Activated CD4-positive, alpha-beta memory T cell treated with anti-CD3 and anti-CD28 coated beads, Interleukin-2, amount 10 ng/mL, durations not matched to agents 7 days and 5 days (primary cell): Measurements from ENCODE around the gene C1orf74. TPM values are rescaled to one million over a fixed set of nuclear protein-coding genes. Genes with fewer than 3 reads are reported as not detected.
A peak's percentile ranks its signal among the peaks of the same experiment; 100 is the strongest.

Experiments
- CTCF ChIA-PET: fragments of 350-600 bp; sonication (Branson Sonifier 250); formaldehyde crosslinking; loops from one replicate; lab custom pipeline; 2021; ENCODE audit warnings: antibody characterized with exemption, inconsistent platforms; lab: Charles Lee
- POLR2A ChIA-PET: fragments of 350-600 bp; sonication (Branson Sonifier 250); formaldehyde crosslinking; loops from one replicate; lab custom pipeline; 2021; ENCODE audit warnings: antibody characterized with exemption; lab: Charles Lee
- DNase-seq: peaks from one replicate; pipeline ENCODE4 v3.0.0-alpha.2; 2020
- H3K27ac Mint-ChIP-seq: one replicate; pipeline ENCODE4 v1.8.0; 2021; ENCODE audit warnings: mild to moderate bottlenecking, mixed read lengths
- H3K27me3 Mint-ChIP-seq: one replicate; pipeline ENCODE4 v1.8.0; 2021; ENCODE audit warnings: mixed read lengths
- H3K36me3 Mint-ChIP-seq: one replicate; pipeline ENCODE4 v1.8.0; 2021; ENCODE audit warnings: low read depth, mixed read lengths
- H3K4me1 Mint-ChIP-seq: one replicate; pipeline ENCODE4 v1.8.0; 2021; ENCODE audit warnings: mixed read lengths
- H3K4me3 Mint-ChIP-seq: one replicate; pipeline ENCODE4 v1.8.0; 2021; ENCODE audit warnings: mild to moderate bottlenecking, mixed read lengths
- H3K9me3 Mint-ChIP-seq: one replicate; pipeline ENCODE4 v1.8.0; 2021; ENCODE audit warnings: mixed read lengths
- total RNA-seq, 2 experiments: library from RNA; stranded (reverse); gene quantifications; one replicate each; pipeline ENCODE4 v1.2.3, GENCODE V29; 2021

The C1orf74 gene
- total RNA-seq, 2 experiments from 2014 or later, result 2.1 to 2.2 TPM

DNA sequence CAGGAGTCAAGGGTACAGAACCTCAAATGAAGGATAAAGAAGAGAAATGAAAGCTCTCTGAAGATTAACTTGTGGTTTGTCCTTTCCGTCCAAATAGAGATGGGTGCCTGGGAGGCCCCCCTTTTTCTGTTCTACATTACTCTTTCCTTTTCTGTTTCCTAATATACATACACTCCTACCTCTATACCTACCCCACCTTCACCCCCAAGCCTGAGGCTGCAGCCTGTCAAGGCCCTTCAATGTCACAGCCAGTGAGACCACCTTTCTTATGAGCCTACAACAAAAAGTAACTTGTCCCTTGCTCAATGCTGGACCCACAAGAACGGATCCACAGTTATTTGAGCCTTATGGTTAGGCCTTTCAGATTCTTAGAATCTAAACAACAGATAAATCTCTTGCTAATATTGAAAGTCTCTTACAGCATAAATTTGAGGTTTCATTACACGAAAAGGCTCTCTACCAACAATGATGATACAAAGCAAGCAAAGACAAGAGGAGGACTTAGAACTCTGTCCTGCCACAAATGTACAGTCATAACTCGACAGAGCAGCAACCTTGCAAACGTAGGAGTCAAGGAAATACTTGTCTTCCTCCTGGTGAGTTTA lies 32.6 kb downstream of the C1orf74 start:
- Mint-ChIP-seq H3K9me3 (no peaks in the 10 kb centered on the region), H3K36me3 (peaks cover 15% of the 10 kb centered on the region), H3K27me3 (no peaks in the 10 kb centered on the region), H3K4me3 (peak overlapping the region; percentile 69), H3K4me1 (peaks cover 79% of the 10 kb centered on the region), H3K27ac (peak overlapping the region; percentile 99)
- CTCF ChIA-PET, result interaction anchor here (1.1 to 6.8 kb wide), 4 partner anchors 16 to 182 kb away, joined by 3 to 115 read pairs (median 4); no protein-coding TSS in a partner anchor
- DNase-seq, result peak; percentile 60
- POLR2A ChIA-PET, result interaction anchor here (0.8 to 15.2 kb wide), 12 partner anchors 9 to 99 kb away, joined by 3 to 799 read pairs (median 5); partner anchors contain the start of gene C1orf74

DNA sequence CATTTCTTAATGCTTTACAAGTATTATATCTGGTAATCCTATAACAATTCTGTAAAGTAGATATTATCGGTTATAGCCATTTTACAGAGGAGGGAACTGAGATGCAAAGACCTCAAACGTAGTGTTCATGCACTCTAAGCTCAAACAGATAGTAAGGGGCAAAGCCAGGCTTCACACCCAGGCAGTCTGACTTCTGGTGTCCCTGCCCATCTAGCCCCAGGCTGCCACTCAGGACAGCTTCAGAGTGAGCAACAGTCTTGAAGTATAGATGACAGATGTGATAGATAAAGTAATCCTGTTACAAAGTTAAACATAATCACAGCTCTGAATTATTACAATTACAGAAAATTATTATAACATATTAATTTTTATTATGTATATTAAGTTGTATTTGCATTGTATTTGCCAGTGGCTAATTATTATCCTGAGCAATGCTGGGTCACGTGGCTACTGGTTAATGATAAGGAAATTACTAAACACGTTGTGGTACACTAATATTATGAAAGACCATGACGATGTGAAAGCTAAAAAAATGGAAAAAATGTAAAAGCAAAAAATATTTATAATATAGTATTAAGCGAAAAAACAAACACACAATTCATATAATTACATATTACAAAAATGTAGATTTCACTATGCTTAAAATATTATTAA lies 34.6 kb downstream of the C1orf74 start:
- ChIA-PET POLR2A (interaction anchor here (0.6 to 15.2 kb wide), 7 partner anchors 9 to 73 kb away, joined by 3 to 799 read pairs (median 3); partner anchors contain the start of gene C1orf74), CTCF (interaction anchor here (1.0 to 6.8 kb wide), 11 partner anchors 11 to 183 kb away, joined by 3 to 115 read pairs (median 10); no protein-coding TSS in a partner anchor)
- Mint-ChIP-seq H3K4me3 (peak overlapping the region; percentile 44), H3K4me1 (peaks cover 76% of the 10 kb centered on the region), H3K27ac (peak overlapping the region; percentile 99), H3K9me3 (no peaks in the 10 kb centered on the region), H3K27me3 (no peaks in the 10 kb centered on the region), H3K36me3 (no peaks in the 10 kb centered on the region)
- no peak for DNase-seq

DNA sequence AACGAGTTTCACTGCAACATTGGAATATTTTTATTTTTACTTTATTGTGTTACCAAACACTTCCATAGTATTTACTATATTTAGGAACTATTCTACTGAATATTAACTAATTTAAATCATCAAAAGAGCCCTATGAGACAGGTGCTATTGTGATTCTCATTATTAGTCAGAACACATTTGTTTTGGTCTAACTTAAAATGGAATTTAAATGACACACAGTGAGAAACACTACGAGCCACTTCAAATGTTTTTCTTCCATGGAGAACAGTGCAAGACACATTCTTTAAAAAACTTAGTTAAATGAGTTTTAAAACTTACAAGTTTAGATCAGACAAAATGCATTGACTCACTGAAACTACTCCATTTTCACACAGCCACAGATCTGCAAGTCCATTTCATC lies 35.2 kb downstream of the C1orf74 start:
- DNase-seq, result no peak
- CTCF ChIA-PET, result interaction anchor here (0.8 to 6.8 kb wide), 20 partner anchors 8 to 183 kb away, joined by 3 to 115 read pairs (median 9); partner anchors contain the start of genes HSD11B1 and TRAF3IP3
- Mint-ChIP-seq H3K4me1 (peaks cover 74% of the 10 kb centered on the region), H3K36me3 (no peaks in the 10 kb centered on the region), H3K27ac (peak overlapping the region; percentile 91), H3K4me3 (peak overlapping the region; percentile 44), H3K27me3 (no peaks in the 10 kb centered on the region), H3K9me3 (no peaks in the 10 kb centered on the region)
- POLR2A ChIA-PET, result interaction anchor here (0.7 to 15.2 kb wide), 7 partner anchors 7 to 74 kb away, joined by 3 to 799 read pairs (median 4); partner anchors contain the start of genes C1orf74 and TRAF3IP3

DNA sequence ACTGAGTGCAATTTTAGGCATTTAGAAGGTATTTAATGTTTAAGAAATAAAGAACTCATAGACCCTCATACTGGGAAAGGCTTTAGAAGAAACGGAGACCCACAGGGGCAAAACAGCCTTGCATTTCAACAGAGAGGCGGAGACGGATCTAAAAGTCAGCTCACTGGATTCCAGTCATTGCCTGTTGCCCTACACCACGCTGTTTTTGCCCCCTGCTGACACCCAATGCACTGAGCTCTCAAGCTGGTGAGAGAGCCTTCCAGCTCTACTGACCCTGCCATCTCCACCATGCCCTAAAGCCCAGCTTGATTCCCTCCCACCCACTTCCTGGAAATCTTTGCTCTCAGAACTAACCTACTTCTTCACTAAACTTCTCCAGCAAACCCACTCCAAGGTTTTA lies 35.7 kb downstream of the C1orf74 start:
- CTCF ChIA-PET, result interaction anchor here (0.6 to 6.8 kb wide), 35 partner anchors 9 to 379 kb away, joined by 3 to 115 read pairs (median 5); partner anchors contain the start of genes HSD11B1 and TRAF3IP3
- no peaks in the 10 kb centered on the region for H3K27me3 Mint-ChIP-seq
- H3K27ac Mint-ChIP-seq, result peak overlapping the region; percentile 91
- peaks cover 69% of the 10 kb centered on the region for H3K4me1 Mint-ChIP-seq
- no peaks in the 10 kb centered on the region for H3K36me3 Mint-ChIP-seq
- no peaks in the 10 kb centered on the region for H3K9me3 Mint-ChIP-seq
- DNase-seq, result no peak
- POLR2A ChIA-PET, result interaction anchor here (0.9 to 15.2 kb wide), 6 partner anchors 8 to 75 kb away, joined by 3 to 799 read pairs (median 4); partner anchors contain the start of genes C1orf74 and TRAF3IP3
- peak overlapping the region; percentile 68 for H3K4me3 Mint-ChIP-seq

DNA sequence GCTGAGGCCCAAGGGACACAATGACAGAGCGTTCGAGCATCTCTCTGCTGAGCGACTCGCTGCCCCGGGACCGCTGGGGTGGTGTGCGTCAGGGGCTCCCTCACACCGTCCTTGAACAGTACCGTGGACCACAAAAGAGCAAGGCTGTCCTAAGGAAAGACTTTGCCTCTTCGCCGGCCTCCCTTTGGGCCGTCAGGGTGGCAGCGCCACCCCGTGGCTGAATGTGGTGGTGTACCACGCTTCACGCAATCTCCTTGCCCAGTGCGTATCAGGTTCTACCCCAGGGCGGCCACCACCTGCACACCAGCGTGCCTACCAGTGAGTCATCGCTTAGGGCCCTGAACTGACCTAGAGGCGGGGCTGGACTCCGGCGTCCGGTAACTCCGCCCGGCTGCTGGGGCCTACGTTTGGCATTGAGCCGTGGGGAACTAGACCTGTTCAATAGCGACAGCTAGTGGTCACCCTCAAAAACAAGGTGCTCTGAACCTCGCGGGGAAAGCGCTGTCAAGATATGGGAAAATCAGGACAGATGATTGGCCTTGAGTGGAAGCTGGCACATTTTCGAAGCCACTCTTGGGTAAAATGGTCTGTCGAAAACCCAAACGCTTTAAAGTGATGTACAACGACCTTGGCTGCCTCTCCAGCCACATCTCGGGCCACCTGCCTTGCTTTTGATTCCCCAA lies 36.6 kb downstream of the C1orf74 start:
- Mint-ChIP-seq H3K4me3 (peak overlapping the region; percentile 68), H3K4me1 (peaks cover 70% of the 10 kb centered on the region), H3K9me3 (no peaks in the 10 kb centered on the region), H3K36me3 (no peaks in the 10 kb centered on the region), H3K27ac (peak overlapping the region; percentile 91), H3K27me3 (no peaks in the 10 kb centered on the region)
- DNase-seq, result peak; percentile 92
- ChIA-PET CTCF (interaction anchor here (0.6 to 6.8 kb wide), 38 partner anchors 10 to 378 kb away, joined by 3 to 115 read pairs (median 4); partner anchors contain the start of genes HSD11B1 and TRAF3IP3), POLR2A (interaction anchor here (1.0 to 15.2 kb wide), 4 partner anchors 9 to 178 kb away, joined by 3 to 799 read pairs (median 10); partner anchors contain the start of genes C1orf74 and TRAF3IP3)

DNA sequence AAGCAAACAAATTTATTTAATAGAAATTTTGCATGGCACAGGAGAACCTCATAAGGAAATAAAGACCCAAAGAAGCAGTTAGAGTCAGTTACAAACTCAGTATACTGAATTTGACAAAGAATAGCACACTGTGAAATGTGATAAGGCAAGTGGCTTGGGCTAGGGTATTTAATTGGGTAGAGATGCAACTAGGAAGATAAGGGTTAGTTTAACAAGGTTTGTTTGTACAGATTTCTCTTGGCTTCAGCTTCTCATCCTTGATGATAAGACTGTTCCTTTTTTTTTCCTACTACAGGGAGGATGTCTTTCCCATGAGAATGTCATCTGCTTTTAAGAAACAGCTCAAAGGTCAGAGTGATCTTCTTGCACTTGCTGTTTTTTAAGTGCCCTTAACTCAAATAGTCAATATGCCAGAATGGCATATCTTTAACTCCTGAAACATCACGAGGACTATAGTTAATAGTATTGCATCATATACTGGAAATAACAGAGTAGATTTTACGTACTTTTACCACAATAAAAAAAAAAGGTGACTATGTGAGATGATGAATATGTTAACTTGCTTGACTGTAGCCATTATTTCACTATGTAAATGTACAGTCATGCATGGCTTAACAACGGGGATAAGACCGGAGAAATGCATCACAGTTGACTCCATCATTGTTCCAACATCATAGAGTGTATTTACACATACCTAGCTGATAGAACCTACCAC lies 37.8 kb downstream of the C1orf74 start:
- H3K36me3 Mint-ChIP-seq, result no peaks in the 10 kb centered on the region
- H3K27me3 Mint-ChIP-seq, result no peaks in the 10 kb centered on the region
- POLR2A ChIA-PET, result interaction anchor here (1.6 to 3.1 kb wide), 2 partner anchors 10 to 38 kb away, joined by 3 to 16 read pairs; partner anchors contain the start of genes C1orf74 and TRAF3IP3
- H3K4me1 Mint-ChIP-seq, result peaks cover 70% of the 10 kb centered on the region
- CTCF ChIA-PET, result interaction anchor here (0.9 to 3.4 kb wide), 9 partner anchors 9 to 177 kb away, joined by 3 to 12 read pairs (median 5); partner anchors contain the start of gene TRAF3IP3
- no peak for DNase-seq
- H3K9me3 Mint-ChIP-seq, result no peaks in the 10 kb centered on the region
- peak overlapping the region; percentile 91 for H3K27ac Mint-ChIP-seq
- no peak overlapping the region for H3K4me3 Mint-ChIP-seq

DNA sequence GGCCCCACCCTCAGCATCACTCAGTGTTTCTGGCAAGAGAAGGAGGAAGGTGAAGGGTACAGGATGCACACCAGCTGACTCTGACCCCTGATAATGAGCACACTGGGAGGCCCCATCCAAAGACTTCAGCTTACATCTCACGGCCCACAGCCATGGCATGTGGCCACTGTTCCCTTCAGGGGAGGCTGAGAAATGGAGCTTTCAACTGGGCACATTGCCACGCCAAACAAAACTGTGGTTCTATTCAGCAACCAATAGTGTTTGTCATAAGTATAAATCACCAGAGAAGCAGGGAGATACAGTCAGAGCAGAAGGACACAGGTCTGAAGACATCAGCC lies 41.2 kb downstream of the C1orf74 start:
- POLR2A ChIA-PET, result interaction anchor here (1.1 to 2.2 kb wide), 3 partner anchors 9 to 25 kb away, joined by 3 to 13 read pairs (median 4); partner anchors contain the start of gene TRAF3IP3
- no peak overlapping the region for H3K27ac Mint-ChIP-seq
- no peak for DNase-seq

DNA sequence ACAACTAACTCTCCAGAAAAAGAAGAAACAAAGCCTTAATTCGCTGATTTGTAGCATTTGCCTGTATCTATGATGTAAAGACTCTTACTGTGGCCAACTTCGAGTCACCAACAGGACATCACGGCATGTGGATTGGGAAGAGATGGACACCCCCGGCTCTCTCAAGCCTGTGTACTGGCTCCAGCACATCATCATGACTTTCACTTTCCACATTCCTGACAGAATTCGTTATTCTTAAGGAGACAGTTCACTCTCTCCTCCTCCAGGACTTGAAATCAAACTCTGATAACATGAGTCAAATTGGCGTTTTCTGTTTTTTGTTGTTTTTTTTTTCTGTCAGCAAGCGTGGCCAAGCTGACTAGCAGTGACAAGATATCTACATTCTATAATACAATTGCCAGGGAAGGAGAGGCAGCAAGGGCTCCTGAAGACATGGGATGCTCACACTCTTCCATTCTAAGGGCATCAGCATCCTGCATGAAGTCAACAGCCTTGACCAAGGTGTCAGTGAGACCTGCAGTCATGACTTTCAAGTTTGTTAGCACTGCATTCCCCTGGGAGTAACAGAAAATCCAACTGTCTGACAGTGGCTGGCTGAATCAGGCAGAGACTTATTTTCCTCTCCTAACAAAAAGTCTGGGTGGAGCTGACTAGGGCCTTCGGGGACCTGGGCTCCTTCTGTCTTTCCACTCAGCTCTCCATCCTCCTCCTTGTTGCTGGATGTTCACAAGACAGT lies 41.8 kb downstream of the C1orf74 start:
- no peak overlapping the region for H3K4me3 Mint-ChIP-seq
- no peaks in the 10 kb centered on the region for H3K27me3 Mint-ChIP-seq
- no peaks in the 10 kb centered on the region for H3K36me3 Mint-ChIP-seq
- peaks cover 44% of the 10 kb centered on the region for H3K4me1 Mint-ChIP-seq
- H3K9me3 Mint-ChIP-seq, result no peaks in the 10 kb centered on the region
- H3K27ac Mint-ChIP-seq, result no peak overlapping the region
- ChIA-PET CTCF (interaction anchor here (1.9 to 2.0 kb wide), 2 partner anchors 162 to 173 kb away, joined by 5 to 7 read pairs; no protein-coding TSS in a partner anchor), POLR2A (interaction anchor here (1.1 to 2.2 kb wide), 2 partner anchors 8 to 13 kb away, joined by 3 to 13 read pairs; partner anchors contain the start of gene TRAF3IP3)
- DNase-seq, result no peak

More for the DNA sequence above, 41.2 kb downstream of the C1orf74 start:
- H3K4me3 Mint-ChIP-seq, result no peak overlapping the region
- H3K9me3 Mint-ChIP-seq, result no peaks in the 10 kb centered on the region
- CTCF ChIA-PET, result interaction anchor here (1.9 to 2.0 kb wide), 2 partner anchors 163 to 174 kb away, joined by 5 to 7 read pairs; no protein-coding TSS in a partner anchor
- H3K4me1 Mint-ChIP-seq, result peaks cover 49% of the 10 kb centered on the region
- H3K27me3 Mint-ChIP-seq, result no peaks in the 10 kb centered on the region
- no peaks in the 10 kb centered on the region for H3K36me3 Mint-ChIP-seq

DNA sequence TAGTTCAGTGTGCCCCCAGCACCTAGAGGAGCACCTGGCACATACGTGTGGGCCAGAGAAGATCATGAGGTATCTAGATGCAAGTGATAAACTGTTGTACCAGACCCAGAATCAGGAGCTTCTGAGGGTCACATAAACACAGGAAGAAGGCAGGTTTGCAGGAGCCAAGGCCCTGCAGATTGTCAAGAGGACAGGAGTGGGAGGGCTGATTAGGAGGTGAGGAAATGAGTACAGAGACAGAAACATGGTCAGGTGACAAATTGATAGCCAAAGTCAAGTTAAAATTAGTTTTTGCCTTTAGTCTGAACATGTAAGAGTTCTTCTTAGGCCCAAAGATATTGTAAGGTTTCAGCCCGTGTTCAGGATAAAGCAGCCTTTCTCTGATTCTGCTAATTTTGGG lies 42.5 kb downstream of the C1orf74 start:
- POLR2A ChIA-PET, result no interaction called here
- Mint-ChIP-seq H3K27me3 (no peaks in the 10 kb centered on the region), H3K9me3 (no peaks in the 10 kb centered on the region), H3K4me3 (no peak overlapping the region), H3K4me1 (peaks cover 41% of the 10 kb centered on the region), H3K27ac (peak overlapping the region; percentile 1), H3K36me3 (no peaks in the 10 kb centered on the region)
- no peak for DNase-seq
- CTCF ChIA-PET, result interaction anchor here (0.6 to 1.9 kb wide), 2 partner anchors 162 to 172 kb away, joined by 5 to 6 read pairs; no protein-coding TSS in a partner anchor

DNA sequence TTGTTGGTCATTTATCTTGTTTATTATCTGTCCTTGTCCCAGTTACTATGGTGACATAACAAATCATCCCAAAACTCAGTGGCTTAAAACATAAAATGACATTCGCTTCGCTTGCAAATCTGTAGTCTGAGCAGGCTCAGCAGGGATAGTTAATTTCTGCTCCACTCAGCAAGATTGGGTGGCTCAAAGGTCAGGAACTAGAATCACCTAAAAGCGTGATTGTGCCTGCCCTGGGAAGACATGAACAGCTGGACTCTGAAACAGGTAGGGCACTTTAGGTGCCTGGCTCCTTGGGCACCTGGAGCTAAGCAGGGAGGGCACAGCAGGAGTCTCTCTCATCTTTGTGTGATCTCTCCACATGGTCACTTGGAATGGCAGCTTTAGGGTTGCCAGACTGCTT lies 43.2 kb downstream of the C1orf74 start:
- Mint-ChIP-seq H3K27me3 (no peaks in the 10 kb centered on the region), H3K9me3 (no peaks in the 10 kb centered on the region), H3K27ac (no peak overlapping the region), H3K4me3 (no peak overlapping the region), H3K36me3 (no peaks in the 10 kb centered on the region), H3K4me1 (peaks cover 41% of the 10 kb centered on the region)
- no peak for DNase-seq
- POLR2A ChIA-PET, result no interaction called here
- CTCF ChIA-PET, result interaction anchor here (0.6 kb wide), 1 partner anchor 172 kb away, joined by 6 read pairs; no protein-coding TSS in a partner anchor

DNA sequence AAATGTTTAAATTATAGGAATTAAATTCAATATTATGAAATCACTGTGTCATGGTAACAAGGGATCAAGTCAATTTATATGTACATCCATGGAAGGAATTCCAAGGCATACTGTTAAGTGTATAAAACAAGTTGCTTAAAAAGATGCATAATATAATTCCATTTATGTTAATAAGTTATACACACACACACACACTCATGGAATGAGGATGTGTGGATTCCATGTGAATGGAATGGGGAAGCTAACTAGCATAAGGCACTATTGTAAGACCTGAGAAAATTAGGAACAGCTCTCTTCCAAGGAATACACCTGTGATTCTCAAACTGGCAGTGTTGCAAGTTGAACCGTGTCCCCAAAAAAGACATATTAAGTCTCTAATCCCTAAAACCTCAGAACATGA lies 46.1 kb downstream of the C1orf74 start:
- Mint-ChIP-seq H3K9me3 (no peaks in the 10 kb centered on the region), H3K36me3 (peaks cover 5% of the 10 kb centered on the region), H3K4me1 (peaks cover 46% of the 10 kb centered on the region), H3K27me3 (no peaks in the 10 kb centered on the region), H3K27ac (no peak overlapping the region), H3K4me3 (no peak overlapping the region)
- POLR2A ChIA-PET, result no interaction called here
- CTCF ChIA-PET, result interaction anchor here (1.4 to 1.6 kb wide), 2 partner anchors 10 to 169 kb away, joined by 3 to 4 read pairs; no protein-coding TSS in a partner anchor
- no peak for DNase-seq
